Suprapubic skin (tissue), 4 donors: ENCODE results near the gene ANKRD6. TPM values are rescaled to one million over a fixed set of nuclear protein-coding genes. Genes with fewer than 3 reads are reported as not detected.
A peak's percentile ranks its signal among the peaks of the same experiment; 100 is the strongest.

Experiments used
- DNase-seq, 2 donors: peaks; one replicate each; pipeline ENCODE4 v3.0.0-alpha.2; 2019; ENCODE audit warnings: low spot score in 2 of 2
- H3K27ac ChIP-seq: fragments of 200-600 bp; sonication (generic); one replicate; pipeline ENCODE4 v1.5.1; 2019
- H3K27me3 ChIP-seq: fragments of 200-600 bp; sonication (generic); one replicate; pipeline ENCODE4 v1.5.1; 2019
- H3K36me3 ChIP-seq: fragments of 200-600 bp; sonication (generic); one replicate; pipeline ENCODE4 v1.5.1; 2019
- H3K4me1 ChIP-seq: fragments of 200-600 bp; sonication (generic); one replicate; pipeline ENCODE4 v1.5.1; 2019
- H3K4me3 ChIP-seq: fragments of 200-600 bp; sonication (generic); one replicate; pipeline ENCODE4 v1.5.1; 2019; ENCODE audit warnings: mild to moderate bottlenecking
- H3K9me3 ChIP-seq: fragments of 200-600 bp; sonication (generic); one replicate; pipeline ENCODE4 v1.5.1; 2019
- EP300 ChIP-seq: sonication (generic); formaldehyde crosslinking; IDR thresholded peaks from one replicate; pipeline ENCODE4 v1.6.1; 2017; ENCODE audit warnings: antibody characterized with exemption
- POLR2A ChIP-seq, 2 donors: fragments of 450-650 bp; IDR thresholded peaks; one replicate each; pipeline ENCODE4 v1.6.1; 2017; ENCODE audit warnings: antibody characterized with exemption in 2 of 2, mild to moderate bottlenecking in 2 of 2, moderate library complexity in 2 of 2
- POLR2AphosphoS5 ChIP-seq, 3 donors: sonication (generic); formaldehyde crosslinking; IDR thresholded peaks; one replicate each; pipeline ENCODE4 v1.6.1; 2017; ENCODE audit warnings: antibody characterized with exemption in 3 of 3
- WGBS: methylation state at CpG from one replicate; pipeline ENCODE4 v1.1.5; 2018; 5-methylcytosine and 5-hydroxymethylcytosine counted together
- total RNA-seq, 4 donors: library from RNA; depleted of rRNA; stranded (reverse); fragments of >200 nt; gene quantifications; one replicate each; pipeline ENCODE4 v1.1.0, GENCODE V29; 2016
- TF ChIP-seq, protein P1 (sequence below), 2 donors: fragments of 200-600 bp in 1 of 2; fragments of 450-650 bp in 1 of 2; sonication (generic) in 1 of 2; IDR thresholded peaks; one replicate each; pipeline ENCODE4 v1.5.1; 2016 to 2019; ENCODE audit warnings: antibody characterized with exemption in 2 of 2, mild to moderate bottlenecking in 1 of 2, moderate library complexity in 1 of 2

ANKRD6 gene
- total RNA-seq, 4 donors from 2014 or later, result 3.4 to 6.9 (median 5.4) TPM

DNA sequence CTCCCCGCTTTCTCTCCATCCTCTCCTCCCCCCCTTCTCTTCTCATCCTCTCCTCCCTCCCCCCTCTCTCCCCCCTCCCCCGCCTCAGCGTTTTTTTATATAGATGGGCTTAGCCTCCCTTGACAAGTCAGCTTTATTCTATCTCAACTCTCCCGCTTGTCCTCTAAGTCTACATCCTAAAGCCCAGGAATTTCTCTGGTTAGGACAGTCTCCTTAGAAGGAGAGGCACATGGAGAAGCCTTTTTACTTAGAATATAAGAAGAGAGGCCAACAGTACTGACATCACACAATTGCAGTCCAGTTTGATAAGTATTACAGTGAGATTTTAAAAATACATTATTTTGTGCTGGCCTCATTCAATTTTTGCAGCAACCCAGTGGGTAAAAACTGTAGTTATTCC lies 122.1 kb downstream of the ANKRD6 start:
- TF ChIP-seq POLR2A (IDR thresholded peaks at IDR 0.05) (no peak), POLR2AphosphoS5 (IDR thresholded peaks at IDR 0.05) (no peak), EP300 (no peak)
- TF ChIP-seq, protein P1, sequence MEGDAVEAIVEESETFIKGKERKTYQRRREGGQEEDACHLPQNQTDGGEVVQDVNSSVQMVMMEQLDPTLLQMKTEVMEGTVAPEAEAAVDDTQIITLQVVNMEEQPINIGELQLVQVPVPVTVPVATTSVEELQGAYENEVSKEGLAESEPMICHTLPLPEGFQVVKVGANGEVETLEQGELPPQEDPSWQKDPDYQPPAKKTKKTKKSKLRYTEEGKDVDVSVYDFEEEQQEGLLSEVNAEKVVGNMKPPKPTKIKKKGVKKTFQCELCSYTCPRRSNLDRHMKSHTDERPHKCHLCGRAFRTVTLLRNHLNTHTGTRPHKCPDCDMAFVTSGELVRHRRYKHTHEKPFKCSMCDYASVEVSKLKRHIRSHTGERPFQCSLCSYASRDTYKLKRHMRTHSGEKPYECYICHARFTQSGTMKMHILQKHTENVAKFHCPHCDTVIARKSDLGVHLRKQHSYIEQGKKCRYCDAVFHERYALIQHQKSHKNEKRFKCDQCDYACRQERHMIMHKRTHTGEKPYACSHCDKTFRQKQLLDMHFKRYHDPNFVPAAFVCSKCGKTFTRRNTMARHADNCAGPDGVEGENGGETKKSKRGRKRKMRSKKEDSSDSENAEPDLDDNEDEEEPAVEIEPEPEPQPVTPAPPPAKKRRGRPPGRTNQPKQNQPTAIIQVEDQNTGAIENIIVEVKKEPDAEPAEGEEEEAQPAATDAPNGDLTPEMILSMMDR (IDR thresholded peaks at IDR 0.05), result no peak
- WGBS, result 83% methylated on average over 4 of the region's 4 CpGs
- no peaks in the 10 kb centered on the region for H3K36me3 ChIP-seq

DNA sequence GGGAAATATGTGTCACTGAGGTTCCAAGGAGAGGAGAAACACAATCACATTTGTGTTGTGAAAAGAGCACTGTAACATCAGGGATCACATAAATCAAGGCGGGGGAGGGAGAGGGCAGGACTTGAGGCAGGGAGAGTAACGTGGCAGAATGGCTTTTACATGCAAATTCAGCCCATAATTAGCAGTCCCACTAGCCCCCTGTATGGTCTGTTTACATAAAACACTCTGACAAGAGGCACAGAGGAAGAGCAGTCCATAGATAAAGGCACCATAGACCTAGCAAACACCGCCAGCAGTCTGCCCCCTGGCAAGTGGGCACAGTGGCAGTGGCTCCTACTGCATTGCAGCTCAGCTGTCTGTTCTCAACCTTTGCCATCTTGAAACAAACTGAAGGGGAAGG lies 122.9 kb downstream of the ANKRD6 start:
- H3K27me3 ChIP-seq, result no peaks in the 10 kb centered on the region
- H3K36me3 ChIP-seq, result no peaks in the 10 kb centered on the region
- H3K27ac ChIP-seq, result no peak overlapping the region
- WGBS, result 69% methylated on average over 3 of the region's 3 CpGs
- H3K4me1 ChIP-seq, result no peaks in the 10 kb centered on the region
- no peak for DNase-seq
- H3K9me3 ChIP-seq, result peaks cover 5% of the 10 kb centered on the region
- TF ChIP-seq POLR2AphosphoS5 (IDR thresholded peaks at IDR 0.05), result no peak
- TF ChIP-seq, protein P1 (IDR thresholded peaks at IDR 0.05), result no peak
- no peak overlapping the region for H3K4me3 ChIP-seq

More for the DNA sequence above, 122.1 kb downstream of the ANKRD6 start:
- Histone ChIP-seq H3K4me3 (no peak overlapping the region), H3K27me3 (no peaks in the 10 kb centered on the region), H3K9me3 (peaks cover 5% of the 10 kb centered on the region), H3K4me1 (no peaks in the 10 kb centered on the region), H3K27ac (no peak overlapping the region)
- no peak for DNase-seq

DNA sequence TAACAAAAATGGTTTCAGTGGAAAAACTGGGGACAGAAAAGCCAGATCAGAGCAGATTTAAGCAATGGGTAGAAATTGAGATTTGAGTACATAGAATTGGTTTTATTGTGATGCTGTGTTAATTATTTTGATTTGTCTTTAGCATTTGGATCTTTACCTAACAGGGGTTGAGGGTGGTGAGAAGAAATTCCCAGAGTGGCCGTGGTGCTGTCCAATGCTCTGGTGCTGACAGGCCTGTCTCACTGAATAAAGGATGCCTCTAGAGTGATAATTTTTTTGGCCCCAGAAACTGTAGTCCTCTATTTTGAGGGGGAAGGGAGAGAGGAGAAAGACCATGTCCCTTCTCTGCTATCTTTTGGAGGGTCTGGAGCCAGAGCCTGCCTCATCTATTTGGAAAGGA lies 126.5 kb downstream of the ANKRD6 start:
- Histone ChIP-seq H3K36me3 (no peaks in the 10 kb centered on the region), H3K9me3 (peaks cover 5% of the 10 kb centered on the region), H3K27ac (no peak overlapping the region), H3K27me3 (no peaks in the 10 kb centered on the region), H3K4me3 (no peak overlapping the region), H3K4me1 (no peaks in the 10 kb centered on the region)
- TF ChIP-seq POLR2AphosphoS5 (IDR thresholded peaks at IDR 0.05), result no peak
- TF ChIP-seq, protein P1 (IDR thresholded peaks at IDR 0.05), result no peak
- TF ChIP-seq EP300, result no peak
- WGBS, result 81% methylated on average over 1 of the region's 1 CpG
- no peak for DNase-seq

DNA sequence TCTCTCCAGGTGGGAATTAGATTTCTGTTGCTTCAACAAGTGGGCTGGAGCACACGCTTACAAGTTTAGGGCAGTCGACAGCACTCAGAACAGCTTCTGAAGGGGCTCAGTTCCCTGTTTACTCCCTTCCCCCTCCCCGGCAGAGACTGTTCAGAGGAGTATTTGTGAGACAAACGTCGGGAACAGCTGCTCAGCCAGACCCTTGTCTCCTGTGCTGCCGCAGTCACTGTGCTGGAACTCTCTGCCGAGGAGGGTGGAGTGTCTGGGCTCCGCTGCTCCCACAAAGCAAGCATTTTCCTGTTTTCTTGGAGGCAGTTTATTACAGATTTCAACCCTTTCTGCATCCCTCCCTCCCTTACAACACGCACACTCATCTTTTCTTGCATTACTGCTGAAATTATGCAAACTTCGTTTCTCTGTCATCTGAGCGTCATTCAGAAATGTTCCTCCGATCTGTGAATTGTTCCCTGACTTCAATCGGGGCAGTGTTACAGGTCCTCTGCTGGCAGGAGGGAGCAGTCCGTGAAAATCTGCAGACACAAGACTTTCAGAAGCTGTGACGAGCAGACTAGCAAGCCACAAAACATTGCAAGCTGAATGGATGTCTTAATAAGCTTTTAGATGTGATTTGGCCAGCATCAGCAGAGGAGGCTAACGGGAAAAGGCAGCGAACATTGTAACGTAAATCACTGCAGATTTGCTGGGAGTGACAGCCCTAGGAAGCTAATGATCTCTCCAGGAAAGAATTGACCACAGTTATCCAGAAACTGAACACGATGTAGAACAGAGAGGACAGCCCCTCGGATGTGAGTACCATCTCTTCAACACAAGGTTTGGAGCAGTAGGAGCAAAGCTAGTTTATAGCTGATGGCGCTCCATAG lies 129.4 kb downstream of the ANKRD6 start:
- H3K27me3 ChIP-seq, result no peaks in the 10 kb centered on the region
- H3K4me1 ChIP-seq, result no peaks in the 10 kb centered on the region
- WGBS, result 58% methylated on average over 21 of the region's 21 CpGs
- H3K9me3 ChIP-seq, result peaks cover 3% of the 10 kb centered on the region
- no peaks in the 10 kb centered on the region for H3K36me3 ChIP-seq
- DNase-seq, result no peak
- peak overlapping the region; percentile 17 for H3K4me3 ChIP-seq
- TF ChIP-seq POLR2AphosphoS5 (IDR thresholded peaks at IDR 0.05), result no peak
- TF ChIP-seq, protein P1 (IDR thresholded peaks at IDR 0.05), result no peak
- TF ChIP-seq EP300, result no peak
- TF ChIP-seq POLR2A (IDR thresholded peaks at IDR 0.05), result no peak
- no peak overlapping the region for H3K27ac ChIP-seq

DNA sequence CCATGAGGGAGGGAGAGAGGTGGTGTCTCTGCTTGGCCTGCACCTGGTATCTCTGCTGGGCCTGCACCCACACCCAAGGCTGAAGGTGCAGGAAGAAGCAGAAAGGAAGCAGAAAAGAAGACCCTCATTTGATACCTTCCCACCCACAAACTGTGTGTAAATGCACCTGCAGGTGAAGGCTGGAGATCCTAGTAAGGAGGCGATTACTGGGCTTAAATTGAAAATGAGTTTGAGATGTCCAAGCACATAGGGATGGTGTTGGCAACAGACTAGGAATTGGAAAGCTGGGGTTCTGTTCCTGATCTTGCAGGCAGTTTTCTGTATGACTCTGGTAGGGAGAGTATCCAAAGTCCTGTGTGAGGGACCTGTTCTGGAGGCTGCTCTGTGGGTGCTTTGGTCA lies 130.9 kb downstream of the ANKRD6 start:
- no peaks in the 10 kb centered on the region for H3K9me3 ChIP-seq
- no peaks in the 10 kb centered on the region for H3K27me3 ChIP-seq
- WGBS, result 96% methylated on average over 1 of the region's 1 CpG
- no peaks in the 10 kb centered on the region for H3K36me3 ChIP-seq
- DNase-seq, result no peak
- TF ChIP-seq, protein P1 (IDR thresholded peaks at IDR 0.05), result no peak
- TF ChIP-seq EP300 (no peak), POLR2A (IDR thresholded peaks at IDR 0.05) (no peak), POLR2AphosphoS5 (IDR thresholded peaks at IDR 0.05) (no peak)
- no peak overlapping the region for H3K4me3 ChIP-seq
- no peaks in the 10 kb centered on the region for H3K4me1 ChIP-seq
- H3K27ac ChIP-seq, result no peak overlapping the region
